GM12878 (cell line): ENCODE data around the gene LYPLA2. TPM values are rescaled to one million over a fixed set of nuclear protein-coding genes. Genes with fewer than 3 reads are reported as not detected.
A peak's percentile ranks its signal among the peaks of the same experiment; 100 is the strongest.

Experiments used
- ATAC-seq: fragments of 200-7000 bp; cut with Tn5 transposase; 3 replicates; pipeline ENCODE4 v1.9.1; 2020; ENCODE audit warnings: mild to moderate bottlenecking, moderate library complexity
- BruUV-seq: library from RNA; stranded (reverse); fragments of 400-500 nt; replicated peaks from 2 replicates; lab custom pipeline; 2021; lab: Mats Ljungman, UMichigan
- CTCF ChIA-PET: fragments of 300-600 bp; sonication (Branson Sonifier 250); formaldehyde crosslinking; extraction: SDS; loops from one replicate; lab custom pipeline; 2021; ENCODE audit warnings: inconsistent platforms; lab: Yijun Ruan, JAX
- POLR2A ChIA-PET: fragments of 350-600 bp; formaldehyde crosslinking; extraction: SDS; loops from one replicate; lab custom pipeline; 2021; ENCODE audit warnings: inconsistent platforms; lab: Charles Lee
- RAD21 ChIA-PET: fragments of 300-600 bp; sonication (Branson Sonifier 250); formaldehyde crosslinking; loops from one replicate; lab custom pipeline; 2023; ENCODE audit warnings: antibody characterized with exemption; ENCODE audit not compliant: unreplicated experiment; lab: Charles Lee
- SMC1A ChIA-PET: fragments of 300-600 bp; sonication (Branson Sonifier 250); formaldehyde crosslinking; loops from one replicate; lab custom pipeline; 2023; ENCODE audit not compliant: unreplicated experiment, uncharacterized antibody; lab: Charles Lee
- DNase-seq: peaks from one replicate; pipeline ENCODE4 v3.0.0-alpha.2; 2011; ENCODE audit warnings: low read depth, low spot score
- FAIRE-seq: peaks from 3 replicates; lab custom pipeline; 2011; peaks lifted over from hg19 to GRCh38; lab: Jason Lieb, UNC
- H2AFZ ChIP-seq: 2 replicates; pipeline ENCODE4 v1.6.0; 2011; ENCODE audit warnings: low read depth, low read length, control low read depth; ENCODE audit not compliant: control insufficient read depth
- H3K27ac ChIP-seq: 2 replicates; pipeline ENCODE4 v1.5.1; 2011; ENCODE audit warnings: control low read depth; ENCODE audit not compliant: control insufficient read depth, insufficient read depth
- H3K27me3 ChIP-seq, 2 experiments: replicated peaks in 1 of 2; 2 replicates each; pipeline versions ENCODE4 v1.6.0 to v1.6.1; 2011; ENCODE audit warnings: low read length in 1 of 2; ENCODE audit not compliant: control insufficient read depth in 2 of 2, insufficient read depth in 2 of 2
- H3K36me3 ChIP-seq, 2 experiments: 2 replicates each; pipeline ENCODE4 v1.5.1; 2011; ENCODE audit warnings: low read length in 1 of 2; ENCODE audit not compliant: control insufficient read depth in 2 of 2, insufficient read depth in 2 of 2
- H3K4me1 ChIP-seq: 2 replicates; pipeline ENCODE4 v1.6.1; 2011; ENCODE audit warnings: mild to moderate bottlenecking, low read length, moderate library complexity, mixed read lengths; ENCODE audit not compliant: control insufficient read depth, insufficient read depth
- H3K4me2 ChIP-seq: 2 replicates; pipeline ENCODE4 v1.6.0; 2011; ENCODE audit warnings: control low read depth; ENCODE audit not compliant: control insufficient read depth, insufficient read depth
- H3K4me3 ChIP-seq: fragments of 200-600 bp; sonication (generic); 2 replicates; pipeline ENCODE4 v1.5.1; 2016
- H3K79me2 ChIP-seq: 2 replicates; pipeline ENCODE4 v1.6.0; 2011; ENCODE audit warnings: low read length; ENCODE audit not compliant: control insufficient read depth, insufficient read depth
- H3K9ac ChIP-seq: 2 replicates; pipeline ENCODE4 v1.8.0; 2011; ENCODE audit warnings: low read length, control low read depth, mixed read lengths; ENCODE audit not compliant: control insufficient read depth, insufficient read depth
- H3K9me3 ChIP-seq: replicated peaks from 3 replicates; pipeline ENCODE4 v1.5.1; 2011; ENCODE audit warnings: mild to moderate bottlenecking, low read length; ENCODE audit not compliant: control insufficient read depth, insufficient read depth
- H4K20me1 ChIP-seq: 2 replicates; pipeline ENCODE4 v1.6.0; 2011; ENCODE audit not compliant: control insufficient read depth, insufficient read depth
- ATF3 ChIP-seq: IDR thresholded peaks from 2 replicates; pipeline ENCODE4 v1.6.1; 2011; ENCODE audit warnings: low read depth, mild to moderate bottlenecking, low read length, moderate library complexity, borderline replicate concordance; ENCODE audit errors: extremely low read depth
- CTCF ChIP-seq, 3 experiments: IDR thresholded peaks in 2 of 3; conservative IDR thresholded peaks in 1 of 3; 2 replicates each; pipeline ENCODE4 v1.5.1; 2011; ENCODE audit warnings: low read depth in 3 of 3, low read length in 3 of 3, mild to moderate bottlenecking in 3 of 3, control low read depth in 2 of 3, moderate library complexity in 2 of 3, inconsistent platforms in 1 of 3, mixed read lengths in 1 of 3; ENCODE audit not compliant: control insufficient read depth in 2 of 3, insufficient read depth in 1 of 3; ENCODE audit errors: extremely low read depth in 1 of 3
- E2F4 ChIP-seq: IDR thresholded peaks from 2 replicates; pipeline ENCODE4 v1.6.1; 2012; ENCODE audit warnings: low read depth, low read length, improper control_type of control experiment
- ETV6 ChIP-seq, 2 experiments: fragments of 450-650 bp in 1 of 2; IDR thresholded peaks in 1 of 2; conservative IDR thresholded peaks in 1 of 2; 2 replicates each; pipeline ENCODE4 v1.6.1; 2014; ENCODE audit warnings: antibody characterized with exemption in 1 of 2, borderline replicate concordance in 1 of 2, low read depth in 1 of 2, mild to moderate bottlenecking in 1 of 2, moderate library complexity in 1 of 2
- FOXM1 ChIP-seq: IDR thresholded peaks from 2 replicates; pipeline ENCODE4 v1.6.1; 2012; ENCODE audit warnings: low read depth, mild to moderate bottlenecking, inconsistent platforms, low read length, moderate library complexity
- HDAC6 ChIP-seq: fragments of 200-600 bp; sonication (generic); IDR thresholded peaks from one replicate; pipeline ENCODE4 v1.8.0; 2017; ENCODE audit warnings: antibody characterized with exemption; ENCODE audit not compliant: unreplicated experiment
- KAT2A ChIP-seq: conservative IDR thresholded peaks from 2 replicates; pipeline ENCODE4 v1.6.1; 2011; ENCODE audit warnings: low read depth, low read length; ENCODE audit not compliant: control insufficient read depth
- NR2C1 ChIP-seq: fragments of 450-650 bp; IDR thresholded peaks from 2 replicates; pipeline ENCODE4 v1.6.1; 2017; ENCODE audit warnings: antibody characterized with exemption, mild to moderate bottlenecking, moderate library complexity
- POLR2AphosphoS2 ChIP-seq: IDR thresholded peaks from 2 replicates; pipeline ENCODE4 v1.6.1; 2011; ENCODE audit warnings: low read depth, mild to moderate bottlenecking, low read length, improper control_type of control experiment, moderate library complexity
- RAD21 ChIP-seq: IDR thresholded peaks from 2 replicates; pipeline ENCODE4 v1.6.1; 2011; ENCODE audit warnings: mild to moderate bottlenecking, low read depth, low read length, moderate library complexity; ENCODE audit not compliant: insufficient read depth
- RELB ChIP-seq: fragments of 450-650 bp; IDR thresholded peaks from 2 replicates; pipeline ENCODE4 v1.6.1; 2017; ENCODE audit warnings: low read depth, mild to moderate bottlenecking, moderate library complexity
- SMARCA5 ChIP-seq: fragments of 450-650 bp; IDR thresholded peaks from 2 replicates; pipeline ENCODE4 v1.6.1; 2017; ENCODE audit warnings: mild to moderate bottlenecking
- TAF1 ChIP-seq: IDR thresholded peaks from 2 replicates; pipeline ENCODE4 v1.6.1; 2011; ENCODE audit warnings: mild to moderate bottlenecking, low read depth, low read length, borderline replicate concordance
- TCF7 ChIP-seq: IDR thresholded peaks from 2 replicates; pipeline ENCODE4 v1.6.1; 2014; ENCODE audit warnings: antibody characterized with exemption, borderline replicate concordance
- USF2 ChIP-seq: IDR thresholded peaks from 2 replicates; pipeline ENCODE4 v1.6.1; 2011; ENCODE audit warnings: low read depth, low read length, improper control_type of control experiment, borderline replicate concordance
- YY1 ChIP-seq: IDR thresholded peaks from 2 replicates; pipeline ENCODE4 v1.6.1; 2011; ENCODE audit warnings: low read depth, mild to moderate bottlenecking, low read length
- ZNF24 ChIP-seq: fragments of 450-650 bp; IDR thresholded peaks from 2 replicates; pipeline ENCODE4 v1.6.1; 2017; ENCODE audit warnings: antibody characterized with exemption, mild to moderate bottlenecking
- WGBS: methylation state at CpG from one replicate; pipeline ENCODE4 v1.1.6; 2016; ENCODE audit warnings: low lambda C conversion rate; ENCODE audit not compliant: insufficient replicate concordance, insufficient coverage; ENCODE audit errors: missing lambda C conversion rate; 5-methylcytosine and 5-hydroxymethylcytosine counted together
- in situ Hi-C: fragments of 300-500 bp; cut with MboI; formaldehyde crosslinking; loops from 9 replicates; pipeline ENCODE4 v1.14.3; 2018; ENCODE audit warnings: mixed read lengths
- intact Hi-C: fragments of 100-400 bp; cut with micrococcal nuclease; formaldehyde crosslinking; loops from one replicate; pipeline ENCODE4 v1.14.2; 2022; ENCODE audit not compliant: unreplicated experiment
- polyA plus RNA-seq, 11 experiments: library from polyadenylated mRNA; depleted of rRNA in 4 of 11; unstranded in 6 of 11; stranded (reverse) in 5 of 11; fragments of >200 nt; fragmentation: Nextera tagmentation in 4 of 11; fragmentation: Illumina TruSeq in 1 of 11; extraction: Ambion mirVana in 4 of 11; extraction: Trizol in 1 of 11; gene quantifications; 1 replicate in 1 of 11; 2 replicates in 10 of 11; pipeline versions ENCODE4 v1.2.1 to v1.2.3, GENCODE V29; 2011 to 2016; ENCODE audit warnings: inconsistent platforms in 2 of 11, missing spikeins in 2 of 11, low read depth in 1 of 11
- total RNA-seq, 4 experiments: library from RNA; depleted of rRNA in 3 of 4; stranded (reverse); fragments of >200 nt in 3 of 4; fragmentation: Illumina TruSeq in 1 of 4; extraction: Trizol in 1 of 4; gene quantifications; 2 replicates each; pipeline versions ENCODE4 v1.2.1 to v1.2.3, GENCODE V29; 2013 to 2021

Gene LYPLA2
- total and polyA plus RNA-seq, 10 of the 15 experiments (the other 5 are each of a cell fraction or from before 2014, with no cell fraction given) = 2.7 to 129 (median 62.3) TPM

GRCh38 chr1:23745515-23745914 is 45.4 kb upstream of the LYPLA2 start:
- Histone ChIP-seq H4K20me1 (no peaks in the 10 kb centered on the region), H3K4me3 (peak overlapping the region; percentile 84), H3K9ac (peak overlapping the region; percentile 80; the same call in 1 of the 2 replicates), H3K27me3 (no peaks in the 10 kb centered on the region), H3K4me1 (peaks cover 6% of the 10 kb centered on the region), H2AFZ (no peak overlapping the region), H3K36me3 (peaks cover 0 to 9% of the 10 kb centered on the region in 2 experiments; a peak in 1 of 4 replicates), H3K27ac (peak overlapping the region; percentile 73), H3K79me2 (peaks cover 65% of the 10 kb centered on the region), H3K4me2 (peak overlapping the region; percentile 91), H3K9me3 (no peaks in the 10 kb centered on the region)
- 6% methylated on average over 1 of the region's 1 CpG for WGBS
- BruUV-seq = no TSS peak
- intact Hi-C loops (loop anchor here (2.0 kb wide), 3 partner anchors 17 to 47 kb away; no protein-coding TSS in a partner anchor), in situ Hi-C loops (loop anchor here (5.0 kb wide), 1 partner anchor 53 kb away; the partner anchor contains the start of gene RPL11)
- ChIA-PET POLR2A (interaction anchor here (0.6 to 3.8 kb wide), 14 partner anchors 11 to 1159 kb away, joined by 3 to 29 read pairs (median 4); no protein-coding TSS in a partner anchor), RAD21 (interaction anchor here (0.7 to 6.6 kb wide), 16 partner anchors 9 to 206 kb away, joined by 3 to 51 read pairs (median 4); partner anchors contain the start of gene RPL11), CTCF (interaction anchor here (0.7 to 11.3 kb wide), 14 partner anchors 12 to 110 kb away, joined by 3 to 155 read pairs (median 6); partner anchors contain the start of genes PITHD1 and RPL11), SMC1A (interaction anchor here (1.0 to 8.2 kb wide), 14 partner anchors 8 to 249 kb away, joined by 3 to 137 read pairs (median 4); partner anchors contain the start of gene RPL11)
- DNase-seq (no peak), ATAC-seq (peak; percentile 61), FAIRE-seq (peak; percentile 96)
- TF ChIP-seq NR2C1 = no peak
- TF ChIP-seq RAD21 = peak; percentile 50
- TF ChIP-seq USF2 = no peak
- no peak for TF ChIP-seq TCF7
- no peak for TF ChIP-seq RELB
- no peak for TF ChIP-seq KAT2A
- TF ChIP-seq ZNF24 = no peak
- TF ChIP-seq CTCF (IDR thresholded peaks at IDR 0.05 in 2 of 3, conservative IDR thresholded peaks at IDR 0.05 in 1 of 3; ENCODE audit: control insufficient read depth in 2 of 3, extremely low read depth in 1 of 3, insufficient read depth in 1 of 3, low read depth in 3 of 3, low read length in 3 of 3) = peak; percentile 44 to 63 (median 48); a peak in 5 of 6 replicates
- TF ChIP-seq YY1 = no peak
- TF ChIP-seq E2F4 = no peak
- peak; percentile 18; the same call in 1 of the 2 replicates for TF ChIP-seq SMARCA5
- TF ChIP-seq ETV6 (conservative IDR thresholded peaks at IDR 0.05 in 1 of 2, IDR thresholded peaks at IDR 0.05 in 1 of 2; ENCODE audit: borderline replicate concordance in 1 of 2, low read depth in 1 of 2) = no peak
- no peak for TF ChIP-seq ATF3
- TF ChIP-seq HDAC6 = no peak
- TF ChIP-seq FOXM1 = no peak
- TF ChIP-seq POLR2AphosphoS2 = no peak
- no peak for TF ChIP-seq TAF1
